Body of pancreas (tissue), 4 donors: Measurements from ENCODE around the gene DCAF10.

ENCODE experiments used
- POLR2A ChIP-seq, 3 donors: fragments of 450-650 bp; IDR thresholded peaks; one replicate each; pipeline ENCODE4 v1.6.1; 2016; ENCODE audit warnings: antibody characterized with exemption in 3 of 3, mild to moderate bottlenecking in 2 of 3
- TF ChIP-seq, protein P1 (sequence below), 7 experiments: fragments of 450-650 bp in 4 of 7; fragments of 200-600 bp in 3 of 7; sonication (generic) in 3 of 7; IDR thresholded peaks; one replicate each; pipeline ENCODE4 v1.5.1; 2016 to 2019; ENCODE audit warnings: antibody characterized with exemption in 7 of 7

- TF ChIP-seq, protein P1, sequence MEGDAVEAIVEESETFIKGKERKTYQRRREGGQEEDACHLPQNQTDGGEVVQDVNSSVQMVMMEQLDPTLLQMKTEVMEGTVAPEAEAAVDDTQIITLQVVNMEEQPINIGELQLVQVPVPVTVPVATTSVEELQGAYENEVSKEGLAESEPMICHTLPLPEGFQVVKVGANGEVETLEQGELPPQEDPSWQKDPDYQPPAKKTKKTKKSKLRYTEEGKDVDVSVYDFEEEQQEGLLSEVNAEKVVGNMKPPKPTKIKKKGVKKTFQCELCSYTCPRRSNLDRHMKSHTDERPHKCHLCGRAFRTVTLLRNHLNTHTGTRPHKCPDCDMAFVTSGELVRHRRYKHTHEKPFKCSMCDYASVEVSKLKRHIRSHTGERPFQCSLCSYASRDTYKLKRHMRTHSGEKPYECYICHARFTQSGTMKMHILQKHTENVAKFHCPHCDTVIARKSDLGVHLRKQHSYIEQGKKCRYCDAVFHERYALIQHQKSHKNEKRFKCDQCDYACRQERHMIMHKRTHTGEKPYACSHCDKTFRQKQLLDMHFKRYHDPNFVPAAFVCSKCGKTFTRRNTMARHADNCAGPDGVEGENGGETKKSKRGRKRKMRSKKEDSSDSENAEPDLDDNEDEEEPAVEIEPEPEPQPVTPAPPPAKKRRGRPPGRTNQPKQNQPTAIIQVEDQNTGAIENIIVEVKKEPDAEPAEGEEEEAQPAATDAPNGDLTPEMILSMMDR (IDR thresholded peaks at IDR 0.05): no peak
- no peak for TF ChIP-seq POLR2A (IDR thresholded peaks at IDR 0.05)
Observed at GRCh38 chr9:37790096-37790495, 10.5 kb upstream of the DCAF10 start.
